Stimulated activated CD8-positive, alpha-beta memory T cell treated with anti-CD3 and anti-CD28 coated beads, Interleukin-7, amount 100 ng/mL, for 4 hours (primary cell): Measurements from ENCODE around the gene ASMTL.
"Not testable (repeated sequence)": the region's sequence is repeated elsewhere in the genome, so short reads cannot be mapped to it uniquely, and the experiment has no call there.

Source experiments
- DNase-seq, 2 donors: peaks; one replicate each; pipeline ENCODE4 v3.0.0-alpha.2; 2020; ENCODE audit warnings: low read depth in 2 of 2

ASMTL gene

GRCh38 chrX:1452516-1453394 is at the start of gene ASMTL:
Gene ASMTL (minus strand): TSS chrX:1452909. CDS start chrX:1452840, 69 bp downstream.
- DNase-seq: peak; percentile 99 to 100

- DNase-seq: no peak
Measured at GRCh38 chrX:1502241-1502640, 49.5 kb upstream of the ASMTL start.

- DNase-seq: no peak
Measured at GRCh38 chrX:1500701-1501624, 48.3 kb upstream of the ASMTL start.

- no peak for DNase-seq
Measured at GRCh38 chrX:1496076-1496475, 43.4 kb upstream of the ASMTL start.

GRCh38 chrX:1493877-1494510 is 41.3 kb upstream of the ASMTL start:
- no peak for DNase-seq

GRCh38 chrX:1493412-1493811 is 40.7 kb upstream of the ASMTL start:
- no peak for DNase-seq

- DNase-seq: no peak
Measured at GRCh38 chrX:1492421-1493012, 39.8 kb upstream of the ASMTL start.

- no peak for DNase-seq
Measured at GRCh38 chrX:1491851-1492349, 39.2 kb upstream of the ASMTL start.

- not testable (repeated sequence) for DNase-seq
Measured at GRCh38 chrX:1491248-1491647, 38.5 kb upstream of the ASMTL start.

GRCh38 chrX:1490723-1491122 is 38.0 kb upstream of the ASMTL start:
- DNase-seq: not testable (repeated sequence)

- DNase-seq: not testable (repeated sequence)
Measured at GRCh38 chrX:1489354-1489753, 36.6 kb upstream of the ASMTL start.

GRCh38 chrX:1488745-1489144 is 36.0 kb upstream of the ASMTL start:
- DNase-seq: no peak

GRCh38 chrX:1488141-1488540 is 35.4 kb upstream of the ASMTL start:
- DNase-seq: no peak

- DNase-seq: no peak
Measured at GRCh38 chrX:1487401-1487800, 34.7 kb upstream of the ASMTL start.

GRCh38 chrX:1486749-1487361 is 34.1 kb upstream of the ASMTL start:
- no peak for DNase-seq

- DNase-seq: no peak
Measured at GRCh38 chrX:1486177-1486576, 33.5 kb upstream of the ASMTL start.

- DNase-seq: no peak
Measured at GRCh38 chrX:1485033-1485432, 32.3 kb upstream of the ASMTL start.

- DNase-seq: no peak
Measured at GRCh38 chrX:1484638-1485019, 31.9 kb upstream of the ASMTL start.

GRCh38 chrX:1483843-1484637 is 31.3 kb upstream of the ASMTL start:
- no peak for DNase-seq

- not testable (repeated sequence) for DNase-seq
Measured at GRCh38 chrX:1482530-1482928, 29.8 kb upstream of the ASMTL start.
